ENCODE results near the gene TMEM37. TPM values are rescaled to one million over a fixed set of nuclear protein-coding genes. Genes with fewer than 3 reads are reported as not detected.

The TMEM37 gene
- total and polyA plus RNA-seq, 2 of the 8 experiments (the other 6 are each of a cell fraction or from before 2014, with no cell fraction given): 11.0 to 16.2 TPM

- TF ChIP-seq CHD7 (IDR thresholded peaks at IDR 0.05; ENCODE audit: insufficient replicate concordance, low read length) (no peak), BRCA1 (IDR thresholded peaks at IDR 0.05; ENCODE audit: low read depth, low read length) (no peak), SIN3A (conservative IDR thresholded peaks at IDR 0.05 in 1 of 2, IDR thresholded peaks at IDR 0.05 in 1 of 2; ENCODE audit: low read depth in 1 of 2, low read length in 2 of 2) (no peak), SIX5 (IDR thresholded peaks at IDR 0.05; ENCODE audit: low read depth, low read length) (no peak), RAD21 (IDR thresholded peaks at IDR 0.05 in 1 of 2, conservative IDR thresholded peaks at IDR 0.05 in 1 of 2; ENCODE audit: low read depth in 2 of 2, low read length in 2 of 2) (no peak), BACH1 (IDR thresholded peaks at IDR 0.05; ENCODE audit: low read length) (no peak), BCL11A (IDR thresholded peaks at IDR 0.05; ENCODE audit: low read depth in 2 of 2, low read length in 2 of 2) (no peak)
Observed at GRCh38 chr2:119421304-119421703, 10.3 kb upstream of the TMEM37 start (continued).
